ENCODE data around the gene FGF2.
"Not testable (repeated sequence)": the region's sequence is repeated elsewhere in the genome, so short reads cannot be mapped to it uniquely, and the experiment has no call there.

The FGF2 gene

GRCh38 chr4:122845066-122845465 is 18.4 kb downstream of the FGF2 start:
- POLR2A ChIA-PET = interaction anchor here (1.1 kb wide), 1 partner anchor 77 kb away, joined by 4 read pairs; the partner anchor contains the start of gene NUDT6
- no peak for DNase-seq (ENCODE audit: low read depth, low spot score)
- CTCF ChIA-PET = interaction anchor here (0.9 to 1.2 kb wide), 2 partner anchors 9 to 12 kb away, joined by 3 read pairs; no protein-coding TSS in a partner anchor
- TF ChIP-seq CTCF (IDR thresholded peaks at IDR 0.05; ENCODE audit: insufficient read depth, low read length, missing control alignments) = no peak
- no peak overlapping the region for H3K4me3 ChIP-seq (ENCODE audit: low read depth, low read length)

GRCh38 chr4:122845760-122846159 is 19.1 kb downstream of the FGF2 start:
- ChIA-PET POLR2A (interaction anchor here (1.1 kb wide), 1 partner anchor 76 kb away, joined by 4 read pairs; the partner anchor contains the start of gene NUDT6), CTCF (interaction anchor here (1.2 to 1.6 kb wide), 2 partner anchors 13 to 14 kb away, joined by 3 read pairs; no protein-coding TSS in a partner anchor)
- DNase-seq (ENCODE audit: low read depth, low spot score) = no peak

GRCh38 chr4:122847931-122848330 is 21.3 kb downstream of the FGF2 start:
- no peak overlapping the region for H3K4me3 ChIP-seq (ENCODE audit: low read depth, low read length)
- no peak for DNase-seq (ENCODE audit: low read depth, low spot score)
- CTCF ChIA-PET = interaction anchor here (1.5 kb wide), 1 partner anchor 245 kb away, joined by 4 read pairs; no protein-coding TSS in a partner anchor
- POLR2A ChIA-PET = no interaction called here
- no peak for TF ChIP-seq CTCF (IDR thresholded peaks at IDR 0.05; ENCODE audit: insufficient read depth, low read length, missing control alignments)

More at GRCh38 chr4:122845760-122846159, 19.1 kb downstream of the FGF2 start:
- H3K4me3 ChIP-seq (ENCODE audit: low read depth, low read length) = no peak overlapping the region
- TF ChIP-seq CTCF (IDR thresholded peaks at IDR 0.05; ENCODE audit: insufficient read depth, low read length, missing control alignments) = no peak

- H3K4me3 ChIP-seq (ENCODE audit: low read depth, low read length); CTCF ChIA-PET; DNase-seq (ENCODE audit: low read depth, low spot score); POLR2A ChIA-PET: not testable (repeated sequence)
Observed at GRCh38 chr4:122849789-122850188, 23.2 kb downstream of the FGF2 start.

GRCh38 chr4:122851568-122851967 is 24.9 kb downstream of the FGF2 start:
- no peak overlapping the region for H3K4me3 ChIP-seq (ENCODE audit: low read depth, low read length)
- no peak for TF ChIP-seq CTCF (IDR thresholded peaks at IDR 0.05; ENCODE audit: insufficient read depth, low read length, missing control alignments)
- POLR2A ChIA-PET = no interaction called here
- DNase-seq (ENCODE audit: low read depth, low spot score) = no peak
- CTCF ChIA-PET = interaction anchor here (1.6 kb wide), 1 partner anchor 13 kb away, joined by 4 read pairs; no protein-coding TSS in a partner anchor

- no peak overlapping the region for H3K4me3 ChIP-seq (ENCODE audit: low read depth, low read length)
- TF ChIP-seq CTCF (IDR thresholded peaks at IDR 0.05; ENCODE audit: insufficient read depth, low read length, missing control alignments) = no peak
- no peak for DNase-seq (ENCODE audit: low read depth, low spot score)
- ChIA-PET POLR2A (interaction anchor here (1.1 to 1.5 kb wide), 3 partner anchors 17 to 71 kb away, joined by 4 to 5 read pairs (median 5); no protein-coding TSS in a partner anchor), CTCF (interaction anchor here (0.6 to 3.4 kb wide), 8 partner anchors 8 to 97 kb away, joined by 3 to 16 read pairs (median 3); no protein-coding TSS in a partner anchor)
Observed at GRCh38 chr4:122854447-122855352, 28.1 kb downstream of the FGF2 start.

All from AG04449 (cell line).